Kidney capillary endothelial cell (primary cell): ENCODE results near the gene ENTPD5.
"Not testable (repeated sequence)": the region's sequence is repeated elsewhere in the genome, so short reads cannot be mapped to it uniquely, and the experiment has no call there.

Experiments
- DNase-seq: peaks from one replicate; pipeline ENCODE4 v3.0.0-alpha.2; 2018; ENCODE audit warnings: low spot score

ENTPD5 gene

DNA sequence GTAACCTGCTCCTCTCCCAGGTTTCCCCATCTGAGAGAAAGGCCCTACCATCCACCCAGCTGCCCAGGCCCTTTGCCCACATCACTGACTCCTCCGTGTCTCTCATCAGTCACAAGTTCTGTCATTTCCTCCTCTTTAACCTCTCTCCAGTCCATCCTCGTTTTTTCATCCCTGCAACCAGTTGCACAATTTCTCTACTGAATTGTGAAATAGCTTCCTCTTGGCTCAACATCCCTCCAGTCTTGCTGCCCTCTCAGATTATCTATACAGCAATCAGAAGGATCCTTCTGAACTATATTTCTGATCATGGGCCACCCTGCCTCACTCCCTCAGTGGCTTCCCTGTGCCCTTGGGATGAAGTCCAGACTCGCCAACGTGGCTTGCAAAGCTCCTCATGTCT, 76.0 kb downstream of the ENTPD5 start:
- DNase-seq: no peak

DNA sequence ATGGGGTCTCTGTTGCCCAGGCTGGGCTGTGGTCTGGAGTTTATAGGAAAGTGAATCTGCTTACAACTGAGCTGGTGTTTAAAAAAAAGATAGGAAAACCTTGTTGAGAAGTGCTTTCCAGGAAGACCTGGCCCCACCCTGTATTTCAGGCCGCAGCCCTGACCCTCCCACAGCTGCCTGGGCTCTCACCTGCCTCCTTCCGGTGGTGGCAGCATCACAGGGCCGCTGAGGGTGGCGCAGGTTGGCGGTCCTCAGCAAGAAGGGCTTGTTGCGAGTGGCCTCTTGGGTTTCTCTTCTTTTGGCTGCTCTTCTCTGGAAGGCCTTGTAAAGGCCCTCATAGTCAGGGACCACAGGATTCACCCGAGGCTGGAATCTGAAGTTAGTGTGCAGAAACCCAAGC, 76.9 kb downstream of the ENTPD5 start:
- no peak for DNase-seq

- no peak for DNase-seq
These were observed 82.1 kb downstream of the ENTPD5 start for GRCh38 chr14:73937012-73937411.

DNA sequence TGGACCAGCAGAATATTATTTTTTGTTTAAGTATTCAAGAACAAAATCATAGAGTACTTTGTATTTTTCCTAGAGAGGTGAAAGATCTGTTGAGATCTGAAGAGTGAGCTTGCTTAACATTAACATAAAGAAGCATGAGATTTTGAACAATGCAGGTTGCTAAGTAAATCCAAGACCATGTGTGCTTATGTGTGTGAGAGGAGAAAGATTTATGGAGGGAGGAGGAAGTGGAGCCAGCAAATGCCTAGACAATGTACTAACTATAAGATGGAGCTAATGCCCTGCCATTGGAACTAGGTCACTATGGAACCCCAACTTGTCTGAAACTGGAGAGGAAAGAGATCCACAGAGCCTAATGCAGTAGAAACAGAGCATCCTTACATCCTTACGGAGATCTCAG, 82.5 kb downstream of the ENTPD5 start:
- no peak for DNase-seq

- peak; percentile 14 for DNase-seq
These were observed 83.4 kb downstream of the ENTPD5 start for GRCh38 chr14:73935666-73936065.

DNA sequence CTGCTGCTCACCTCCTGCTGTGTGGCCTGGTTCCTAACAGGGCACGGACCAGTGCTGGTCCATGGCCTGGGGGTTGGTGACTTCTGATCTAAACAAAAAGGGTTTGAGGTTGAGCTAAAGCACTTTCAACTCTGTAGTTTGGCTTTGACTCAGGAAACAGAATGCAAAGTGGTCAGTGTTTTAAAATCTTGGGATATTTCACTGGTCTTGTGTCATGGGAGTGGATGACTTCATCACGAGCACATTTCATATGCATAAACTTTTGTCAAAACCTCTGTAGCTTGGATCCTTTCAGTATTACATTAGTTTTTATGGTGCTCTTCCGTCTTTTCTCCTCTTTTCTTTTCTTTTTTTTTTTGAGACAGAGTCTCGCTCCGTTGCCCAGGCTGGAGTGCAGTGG, 94.8 kb downstream of the ENTPD5 start:
- DNase-seq: no peak

GRCh38 chr14:73919457-73919856, 99.6 kb downstream of the ENTPD5 start:
- DNase-seq: not testable (repeated sequence)

DNA sequence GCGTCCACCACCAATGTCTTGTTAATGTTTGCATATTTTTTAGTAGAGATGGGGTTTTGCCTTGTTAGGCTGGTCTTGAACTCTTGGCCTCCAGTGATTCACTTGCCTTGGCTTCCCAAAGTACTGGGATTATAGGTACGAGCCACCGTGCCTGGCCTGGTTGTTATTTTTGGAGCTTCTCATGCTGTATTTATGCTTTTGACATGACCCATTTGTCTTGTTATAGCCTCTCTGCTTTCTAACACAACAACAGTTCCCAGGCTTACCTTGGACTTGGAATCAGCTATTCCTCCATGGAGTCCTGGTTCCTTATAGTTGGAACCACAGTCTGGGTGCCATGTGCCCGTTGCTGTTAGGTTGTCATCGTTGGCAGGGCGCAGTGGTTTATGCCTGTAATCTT, 102.8 kb downstream of the ENTPD5 start:
- no peak for DNase-seq

GRCh38 chr14:73913256-73913655, 105.8 kb downstream of the ENTPD5 start:
- DNase-seq: no peak

GRCh38 chr14:73909681-73910080, 109.4 kb downstream of the ENTPD5 start:
- DNase-seq: no peak
